NCI-H1105 treated with DMSO at 0.1 percent for 48 hours (cell line): ENCODE data around the gene CNTNAP1.
"Not testable (repeated sequence)": the region's sequence is repeated elsewhere in the genome, so short reads cannot be mapped to it uniquely, and the experiment has no call there.

ENCODE experiments used
- DNase-seq: peaks from one replicate; lab custom pipeline; 2025; lab: John Stamatoyannopoulos, UW

CNTNAP1 gene

DNA sequence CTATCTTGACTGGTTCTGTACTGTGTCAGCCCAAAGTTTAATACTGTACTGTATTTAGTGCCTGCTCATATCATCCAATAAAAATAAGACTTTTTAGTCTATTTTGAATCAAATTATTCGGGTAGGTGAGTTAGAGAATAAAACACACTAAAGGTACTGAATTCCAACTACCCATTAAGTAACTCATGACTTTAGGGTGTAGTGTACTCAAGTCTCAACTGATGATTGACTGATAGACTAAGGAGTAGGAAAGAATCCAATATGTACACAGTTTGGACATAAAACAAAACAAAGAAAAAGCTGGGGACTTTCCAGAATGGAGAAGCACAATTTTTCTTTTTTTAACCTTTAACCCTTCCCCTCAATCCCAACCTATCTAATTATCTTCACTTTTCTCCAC is 58.4 kb downstream of the CNTNAP1 start:
- no peak for DNase-seq

DNA sequence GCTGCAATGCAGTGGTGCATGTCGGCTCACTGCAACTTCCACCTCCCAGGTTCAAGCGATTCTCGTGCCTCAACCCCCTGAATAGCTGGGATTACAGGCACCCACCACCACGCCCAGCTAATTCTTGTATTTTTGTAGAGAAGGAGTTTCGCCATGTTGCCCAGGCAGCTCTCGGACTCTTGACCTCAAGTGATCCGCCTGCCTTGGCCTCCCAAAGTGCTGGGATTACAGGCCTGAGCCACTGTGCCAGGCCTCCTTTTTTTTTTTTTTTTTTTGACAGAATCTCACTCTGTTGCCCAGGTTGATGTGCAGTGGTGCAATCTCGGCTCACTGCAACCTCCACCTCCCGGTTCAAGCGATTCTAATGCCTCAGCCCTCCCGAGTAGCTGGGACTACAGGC is 60.6 kb downstream of the CNTNAP1 start:
- not testable (repeated sequence) for DNase-seq

GRCh38 chr17:42743595-42744282 is 61.4 kb downstream of the CNTNAP1 start:
- no peak for DNase-seq

DNA sequence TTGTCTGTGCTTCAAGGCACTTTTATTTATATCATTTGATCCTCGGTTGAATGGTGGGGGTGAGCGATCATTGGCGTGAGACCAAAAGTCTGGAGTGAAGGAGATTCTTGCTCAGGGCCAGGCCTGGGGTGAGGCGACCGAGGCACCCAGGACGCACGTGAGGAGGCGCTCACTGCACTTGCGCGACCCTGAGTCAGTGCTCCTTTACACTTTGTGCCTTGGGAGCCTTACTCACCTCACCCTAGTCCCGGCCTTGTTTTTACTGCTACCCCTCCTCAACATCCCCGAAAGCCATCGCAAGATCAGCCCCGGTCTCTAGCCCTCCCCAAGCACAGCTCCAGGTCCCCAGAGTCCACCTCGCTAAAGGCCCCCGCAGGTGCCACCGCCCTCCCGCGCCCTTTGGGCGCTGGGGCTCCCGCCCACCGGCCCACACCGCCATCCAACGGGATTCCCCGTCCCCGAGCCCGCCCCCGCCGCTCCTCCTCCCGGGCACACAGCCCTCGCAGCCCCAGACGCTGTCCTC is 62.0 kb downstream of the CNTNAP1 start:
- peak; percentile 76 for DNase-seq

GRCh38 chr17:42744806-42745617 is 62.7 kb downstream of the CNTNAP1 start, which contains the start of gene EZH1:
Gene EZH1, minus strand, starts transcription at chr17:42745040. Its CDS starts 16,099 bp downstream, at chr17:42728941.
- peak; percentile 90 for DNase-seq

- DNase-seq = no peak
Measured at GRCh38 chr17:42748202-42748907, 66.0 kb downstream of the CNTNAP1 start.

GRCh38 chr17:42748908-42749798 is 66.8 kb downstream of the CNTNAP1 start:
- no peak for DNase-seq
